Nephron progenitor cell (in vitro differentiated cells): ENCODE measurements around the gene ITCH.

Experiments
- DNase-seq: peaks from one replicate; pipeline ENCODE4 v3.0.0; 2021
- H3K27ac Mint-ChIP-seq: 2 replicates; pipeline ENCODE4 v1.8.0; 2021; ENCODE audit warnings: mild to moderate bottlenecking, moderate library complexity, mixed read lengths
- H3K27me3 Mint-ChIP-seq: 2 replicates; pipeline ENCODE4 v1.8.0; 2021; ENCODE audit warnings: mild to moderate bottlenecking, low read depth, mixed read lengths; ENCODE audit not compliant: poor library complexity
- H3K36me3 Mint-ChIP-seq: 2 replicates; pipeline ENCODE4 v1.8.0; 2021; ENCODE audit warnings: low read depth, mixed read lengths
- H3K4me1 Mint-ChIP-seq: 2 replicates; pipeline ENCODE4 v1.8.0; 2021; ENCODE audit warnings: mixed read lengths
- H3K4me3 Mint-ChIP-seq: 2 replicates; pipeline ENCODE4 v1.8.0; 2021; ENCODE audit warnings: mild to moderate bottlenecking, moderate library complexity, mixed read lengths
- H3K9me3 Mint-ChIP-seq: 2 replicates; pipeline ENCODE4 v1.8.0; 2021; ENCODE audit warnings: mild to moderate bottlenecking, moderate library complexity, mixed read lengths
- TF ChIP-seq, protein P1 (sequence below): fragments of 200-600 bp; sonication (generic); IDR thresholded peaks from 2 replicates; pipeline ENCODE4 v1.5.0; 2021; ENCODE audit warnings: antibody characterized with exemption

Gene ITCH

GRCh38 chr20:34560141-34560523 lies 197.1 kb downstream of the ITCH start:
- Mint-ChIP-seq H3K4me3 (peak overlapping the region; percentile 57), H3K27ac (no peak overlapping the region), H3K36me3 (peaks cover 14% of the 10 kb centered on the region)

DNA sequence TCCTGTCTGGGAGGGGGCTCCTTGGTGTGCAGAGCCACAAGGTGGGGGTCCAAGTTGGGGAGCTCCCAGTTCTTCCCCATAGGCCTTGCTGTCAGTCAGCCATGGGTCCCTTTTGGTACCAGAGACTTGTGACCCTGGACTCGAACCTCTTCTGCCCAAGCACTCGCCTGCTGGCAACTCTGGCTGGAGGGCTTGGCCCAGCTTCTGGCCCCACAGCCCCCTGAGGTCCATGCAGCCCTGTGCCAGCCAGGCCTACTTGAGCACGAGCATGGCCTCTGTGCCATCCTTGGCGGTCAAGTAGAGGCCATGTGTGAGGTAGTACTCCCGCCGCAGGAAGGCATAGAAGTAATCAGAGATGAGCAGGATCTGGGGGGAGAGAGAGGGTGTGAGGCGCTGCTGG lies 197.5 kb downstream of the ITCH start:
- peaks cover 16% of the 10 kb centered on the region for H3K36me3 Mint-ChIP-seq
- peaks cover 25% of the 10 kb centered on the region for H3K27me3 Mint-ChIP-seq
- no peaks in the 10 kb centered on the region for H3K9me3 Mint-ChIP-seq
- no peak overlapping the region for H3K4me3 Mint-ChIP-seq
- DNase-seq, result no peak
- no peak overlapping the region for H3K27ac Mint-ChIP-seq
- peaks cover 8% of the 10 kb centered on the region for H3K4me1 Mint-ChIP-seq
- TF ChIP-seq, protein P1, sequence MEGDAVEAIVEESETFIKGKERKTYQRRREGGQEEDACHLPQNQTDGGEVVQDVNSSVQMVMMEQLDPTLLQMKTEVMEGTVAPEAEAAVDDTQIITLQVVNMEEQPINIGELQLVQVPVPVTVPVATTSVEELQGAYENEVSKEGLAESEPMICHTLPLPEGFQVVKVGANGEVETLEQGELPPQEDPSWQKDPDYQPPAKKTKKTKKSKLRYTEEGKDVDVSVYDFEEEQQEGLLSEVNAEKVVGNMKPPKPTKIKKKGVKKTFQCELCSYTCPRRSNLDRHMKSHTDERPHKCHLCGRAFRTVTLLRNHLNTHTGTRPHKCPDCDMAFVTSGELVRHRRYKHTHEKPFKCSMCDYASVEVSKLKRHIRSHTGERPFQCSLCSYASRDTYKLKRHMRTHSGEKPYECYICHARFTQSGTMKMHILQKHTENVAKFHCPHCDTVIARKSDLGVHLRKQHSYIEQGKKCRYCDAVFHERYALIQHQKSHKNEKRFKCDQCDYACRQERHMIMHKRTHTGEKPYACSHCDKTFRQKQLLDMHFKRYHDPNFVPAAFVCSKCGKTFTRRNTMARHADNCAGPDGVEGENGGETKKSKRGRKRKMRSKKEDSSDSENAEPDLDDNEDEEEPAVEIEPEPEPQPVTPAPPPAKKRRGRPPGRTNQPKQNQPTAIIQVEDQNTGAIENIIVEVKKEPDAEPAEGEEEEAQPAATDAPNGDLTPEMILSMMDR, result no peak

More at GRCh38 chr20:34560141-34560523, 197.1 kb downstream of the ITCH start:
- no peak for DNase-seq
- TF ChIP-seq, protein P1, result no peak
- peaks cover 7% of the 10 kb centered on the region for H3K4me1 Mint-ChIP-seq
- H3K9me3 Mint-ChIP-seq, result no peaks in the 10 kb centered on the region
- peaks cover 25% of the 10 kb centered on the region for H3K27me3 Mint-ChIP-seq
